Superior temporal gyrus (tissue), 1 donor: Measurements from ENCODE around the gene CNTN3.

Experiments used
- DNase-seq: peaks from one replicate; pipeline ENCODE4 v3.0.0-alpha.2; 2016; ENCODE audit errors: extremely low spot score

Gene CNTN3

DNA sequence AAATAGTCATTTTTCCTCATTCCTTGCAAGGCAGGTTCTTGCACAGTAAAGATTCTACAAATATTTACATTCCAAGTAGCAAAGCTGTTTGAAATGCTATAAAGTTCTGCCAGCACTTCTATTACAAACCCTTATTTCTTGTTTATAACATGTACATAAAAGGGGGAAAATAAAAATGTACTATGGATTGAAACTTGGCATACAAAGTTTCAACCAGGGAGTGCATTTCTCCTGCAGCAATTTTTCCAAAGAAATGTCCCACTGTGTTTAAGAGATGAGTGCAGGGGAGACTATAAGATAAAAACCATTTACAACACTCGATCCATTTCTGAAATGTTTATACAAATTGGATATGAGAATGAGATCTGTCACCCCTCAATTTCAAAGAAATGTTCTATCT, 3.3 kb downstream of the CNTN3 start:
- DNase-seq, result no peak

- no peak for DNase-seq
Measured at GRCh38 chr3:74607803-74608202, 6.7 kb downstream of the CNTN3 start.

DNA sequence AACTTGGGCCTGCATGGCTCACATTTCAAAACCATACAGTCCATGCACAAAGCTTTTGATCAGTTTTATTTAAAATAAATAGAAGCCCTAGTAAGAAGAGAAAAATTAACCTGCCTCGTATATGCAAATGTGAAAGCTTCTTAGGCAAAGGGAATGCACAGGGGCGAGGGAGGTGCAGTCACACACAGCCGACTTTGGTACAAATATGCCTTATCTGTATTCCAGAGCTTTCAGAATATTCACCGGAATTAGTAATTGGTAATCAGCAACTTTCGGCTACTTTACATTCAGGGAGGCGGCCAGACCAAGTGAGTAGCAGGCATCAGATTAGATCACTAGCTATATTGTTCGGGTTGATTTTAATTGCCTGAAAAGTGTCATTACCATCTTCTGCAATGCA, 7.5 kb downstream of the CNTN3 start:
- no peak for DNase-seq

DNA sequence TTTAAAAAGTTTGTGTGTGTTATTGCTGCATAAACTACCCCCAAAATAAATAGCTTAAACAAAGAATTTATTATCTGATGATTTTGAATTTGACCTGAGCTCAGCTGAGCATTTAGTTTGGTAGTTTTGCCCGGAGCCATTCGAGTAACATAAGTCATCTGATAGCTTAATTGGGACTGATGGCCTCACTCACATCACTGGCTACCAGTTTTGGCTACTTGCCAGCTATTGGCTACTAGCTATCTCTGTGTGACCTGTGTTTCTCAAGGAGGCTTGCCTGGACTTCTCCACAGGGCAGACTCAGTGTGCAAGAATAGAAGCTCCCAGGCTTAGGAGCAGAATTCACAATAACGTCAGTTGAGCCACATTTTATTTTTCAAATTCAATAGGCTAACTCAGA, 9.0 kb downstream of the CNTN3 start:
- no peak for DNase-seq

DNA sequence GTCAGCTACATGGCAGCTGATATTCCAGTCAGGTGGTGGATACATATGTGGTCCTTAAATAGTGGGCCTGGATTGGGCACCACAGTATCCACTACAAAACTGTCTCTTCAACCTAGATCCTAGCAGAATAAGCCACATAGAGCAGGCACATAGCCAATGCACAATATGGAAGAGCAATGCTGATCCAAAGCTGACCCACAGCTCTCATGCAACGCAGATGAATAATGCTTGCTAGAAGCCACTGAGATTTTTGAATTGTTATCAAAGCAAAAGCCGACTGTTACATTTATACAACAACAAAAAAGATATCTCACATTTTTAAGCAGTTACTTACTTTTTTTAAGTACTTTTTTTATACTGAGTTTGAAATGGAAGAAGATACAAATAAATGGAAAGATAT, 11.2 kb downstream of the CNTN3 start:
- no peak for DNase-seq

GRCh38 chr3:74602471-74602870, 12.0 kb downstream of the CNTN3 start:
- DNase-seq, result no peak

DNA sequence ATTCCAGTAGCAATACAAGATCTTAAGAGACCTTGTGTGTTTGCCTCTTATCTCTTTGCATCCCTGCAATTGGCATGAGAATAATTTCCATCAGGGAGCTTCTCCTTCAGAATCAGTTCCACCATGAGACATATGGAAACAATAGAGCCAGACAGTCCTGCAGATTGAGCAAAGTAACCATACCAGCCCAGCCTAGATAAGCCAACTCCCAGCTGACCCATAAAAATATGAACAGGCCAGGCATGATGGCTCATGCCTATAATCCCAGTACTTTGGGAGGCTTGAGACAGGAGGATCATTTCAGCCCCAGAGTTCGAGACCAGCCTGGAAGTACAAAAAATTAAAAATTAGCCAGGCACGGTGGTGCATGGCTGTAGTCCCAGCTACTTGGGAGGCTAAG, 12.7 kb downstream of the CNTN3 start:
- no peak for DNase-seq

GRCh38 chr3:74599564-74599963, 14.9 kb downstream of the CNTN3 start:
- no peak for DNase-seq

DNA sequence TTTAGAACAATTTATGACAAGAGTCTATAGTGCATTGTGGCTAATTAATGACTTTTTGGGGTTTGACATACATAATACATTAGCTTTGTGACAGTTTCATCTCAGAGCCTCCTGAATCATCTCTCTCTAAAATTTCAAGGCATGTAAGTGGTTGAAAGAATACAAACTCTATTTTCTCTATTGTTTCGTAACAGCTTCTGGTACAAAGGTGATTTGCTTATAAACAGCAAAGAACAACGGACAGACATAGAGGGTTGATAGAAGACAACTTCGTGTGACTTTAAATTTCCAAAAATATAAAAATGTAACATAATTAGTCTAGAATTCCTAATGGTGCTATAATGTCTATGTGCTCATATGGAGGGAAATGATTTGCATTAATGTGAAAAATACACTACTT, 21.3 kb downstream of the CNTN3 start:
- DNase-seq, result no peak

- DNase-seq, result no peak
Measured at GRCh38 chr3:74592359-74592758, 22.1 kb downstream of the CNTN3 start.

DNA sequence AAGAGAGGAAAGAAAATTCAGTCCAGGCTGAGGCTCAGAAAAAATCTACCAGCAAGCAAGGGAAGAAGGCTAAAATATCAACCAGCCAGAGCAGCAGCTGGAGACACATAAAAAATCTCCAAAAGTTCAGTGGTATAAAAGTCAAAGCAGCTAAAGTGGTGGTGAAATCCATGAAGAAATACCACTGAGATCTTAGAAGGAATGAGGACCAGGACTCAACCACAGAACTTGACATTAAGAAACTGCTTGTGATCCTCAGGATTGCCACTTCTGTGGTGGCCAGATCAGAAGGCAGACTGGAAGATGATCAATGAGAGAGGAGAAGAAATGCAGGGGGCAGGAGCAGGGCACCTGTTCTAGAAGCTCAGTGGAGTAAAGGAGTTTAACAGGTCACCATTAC, 22.5 kb downstream of the CNTN3 start:
- DNase-seq, result no peak

DNA sequence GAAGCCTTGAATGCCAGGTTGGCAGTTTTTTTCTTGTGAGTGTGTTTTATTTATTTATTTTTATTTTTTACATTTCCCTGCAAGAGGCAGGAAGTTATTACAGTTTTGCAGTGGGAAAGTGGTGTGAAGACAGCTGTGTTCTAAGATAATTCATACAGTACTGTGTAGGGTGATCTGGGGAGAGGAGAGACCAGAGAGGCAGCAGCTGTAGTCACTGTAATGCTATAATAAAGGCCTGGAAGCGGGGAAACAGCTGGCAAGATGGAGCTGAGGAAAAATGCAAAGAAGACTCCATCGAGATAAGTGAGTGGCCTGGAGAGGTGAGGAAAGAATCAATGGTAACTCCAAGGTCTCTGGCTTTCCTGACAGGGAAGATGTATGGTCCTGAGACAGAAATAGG, 23.1 kb downstream of the CNTN3 start:
- no peak for DNase-seq

DNA sequence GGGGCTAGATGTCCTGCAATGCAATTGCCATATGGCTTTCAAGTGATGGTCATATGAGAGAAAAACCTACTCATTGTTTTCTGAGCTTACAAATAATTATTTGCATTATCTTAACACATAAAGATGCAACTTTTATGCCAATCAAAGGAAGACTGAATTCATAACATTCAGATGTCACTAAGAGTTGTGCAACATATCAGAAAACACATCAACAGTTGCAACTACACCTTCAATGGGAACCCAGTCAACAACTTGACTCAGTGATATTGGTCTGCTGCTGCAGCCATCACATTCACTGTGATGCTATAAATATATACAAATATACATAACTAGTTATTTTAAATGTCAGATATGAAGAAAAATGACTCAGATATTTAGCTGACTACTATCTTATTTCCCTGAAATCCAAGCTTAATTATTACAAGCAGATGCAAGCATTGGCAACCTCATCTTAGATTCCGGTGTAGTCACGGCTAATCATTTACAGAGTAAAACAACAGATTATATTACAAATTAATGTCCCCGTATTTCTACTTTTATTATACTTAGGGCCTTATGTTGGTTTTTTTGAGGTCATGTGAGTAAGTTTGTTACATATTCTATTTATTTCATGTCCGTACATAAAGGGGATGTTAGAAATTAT, 23.7 kb downstream of the CNTN3 start:
- DNase-seq, result no peak

DNA sequence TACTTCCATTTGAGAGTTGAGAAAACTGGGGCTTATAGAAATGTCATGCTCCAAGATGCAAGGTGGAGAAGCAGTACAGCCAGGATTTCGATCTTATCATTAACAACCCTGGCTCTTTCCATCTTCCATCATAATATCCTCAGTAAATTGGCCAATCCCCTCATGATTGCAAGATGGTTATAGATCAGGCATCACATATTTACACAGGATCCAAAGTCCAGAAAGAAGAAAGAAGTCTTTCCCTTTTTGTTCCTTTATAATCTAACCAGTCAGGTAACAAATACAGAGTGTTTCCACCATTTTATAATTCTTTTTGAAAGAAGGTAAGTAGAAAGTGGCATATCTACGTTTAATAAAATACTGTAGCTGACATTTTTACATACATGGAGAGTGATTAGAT, 29.7 kb downstream of the CNTN3 start:
- DNase-seq, result no peak

DNA sequence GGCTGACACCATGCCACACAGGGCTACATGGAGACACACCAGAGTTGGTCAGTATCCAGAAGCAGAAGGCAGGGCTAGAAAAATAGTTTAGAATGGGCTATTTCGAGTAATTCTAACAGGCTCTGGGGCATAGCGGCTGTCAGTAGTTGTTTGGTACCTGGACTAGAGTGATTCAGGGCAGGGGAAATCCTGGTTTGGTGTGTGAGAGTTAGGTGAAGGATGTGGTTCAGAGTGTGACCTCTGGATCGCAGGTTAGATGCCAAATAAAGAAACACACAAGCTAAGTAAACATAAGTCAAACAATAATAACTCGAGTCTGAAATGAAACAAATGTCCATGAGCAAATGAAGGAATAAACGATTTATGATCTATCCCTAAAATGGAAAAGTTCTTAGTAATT, 31.5 kb downstream of the CNTN3 start:
- no peak for DNase-seq

DNA sequence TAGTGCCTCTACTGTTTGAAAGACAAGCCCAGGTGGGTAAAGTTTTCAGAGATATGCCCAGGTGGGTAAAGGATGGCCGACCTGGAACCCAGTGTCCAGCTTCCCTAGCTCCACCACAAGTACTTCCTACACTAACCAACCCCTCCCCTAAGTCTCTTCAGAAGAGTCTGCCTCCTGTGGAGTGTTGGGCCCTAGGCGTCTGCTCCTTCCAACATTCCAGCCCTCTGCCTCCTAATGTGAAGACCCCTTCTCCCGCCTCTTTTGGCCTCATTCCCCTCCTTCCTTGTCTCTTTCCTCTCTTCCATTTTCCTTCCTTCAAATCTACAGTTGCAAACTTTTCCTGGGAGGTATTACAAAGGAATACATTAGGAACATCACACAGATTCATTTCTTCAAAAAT, 38.6 kb downstream of the CNTN3 start:
- no peak for DNase-seq

GRCh38 chr3:74571118-74571517, 43.3 kb downstream of the CNTN3 start:
- DNase-seq, result no peak
